ENCODE measurements around the gene SRSF9. TPM values are rescaled to one million over a fixed set of nuclear protein-coding genes. Genes with fewer than 3 reads are reported as not detected.
"Not testable (repeated sequence)": the region's sequence is repeated elsewhere in the genome, so short reads cannot be mapped to it uniquely, and the experiment has no call there.

SRSF9 gene
- total RNA-seq, 1 donor from 2014 or later: 40.1 TPM

DNA sequence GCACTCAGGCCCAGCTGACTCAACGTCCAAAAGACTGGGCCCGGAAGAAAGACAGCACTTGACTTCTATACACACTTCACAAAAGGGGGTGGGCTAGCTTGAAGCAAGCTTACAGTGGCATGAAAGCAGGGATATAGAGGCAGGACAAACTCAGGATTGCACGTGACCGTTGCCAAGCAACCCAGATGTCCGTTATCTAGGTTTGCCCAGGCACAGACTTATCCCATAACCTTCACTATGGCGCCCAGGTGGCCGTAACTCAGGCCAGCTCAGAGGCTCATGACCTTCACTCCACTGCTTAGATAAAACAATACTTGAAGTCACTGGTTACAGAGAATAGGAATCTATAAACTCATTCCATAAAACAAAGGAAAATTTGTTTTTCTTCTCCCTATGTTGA is 18.0 kb upstream of the SRSF9 start:
- intact Hi-C loops (cut with DNase I); ATAC-seq; DNase-seq (ENCODE audit: missing footprints): not testable (repeated sequence)

DNA sequence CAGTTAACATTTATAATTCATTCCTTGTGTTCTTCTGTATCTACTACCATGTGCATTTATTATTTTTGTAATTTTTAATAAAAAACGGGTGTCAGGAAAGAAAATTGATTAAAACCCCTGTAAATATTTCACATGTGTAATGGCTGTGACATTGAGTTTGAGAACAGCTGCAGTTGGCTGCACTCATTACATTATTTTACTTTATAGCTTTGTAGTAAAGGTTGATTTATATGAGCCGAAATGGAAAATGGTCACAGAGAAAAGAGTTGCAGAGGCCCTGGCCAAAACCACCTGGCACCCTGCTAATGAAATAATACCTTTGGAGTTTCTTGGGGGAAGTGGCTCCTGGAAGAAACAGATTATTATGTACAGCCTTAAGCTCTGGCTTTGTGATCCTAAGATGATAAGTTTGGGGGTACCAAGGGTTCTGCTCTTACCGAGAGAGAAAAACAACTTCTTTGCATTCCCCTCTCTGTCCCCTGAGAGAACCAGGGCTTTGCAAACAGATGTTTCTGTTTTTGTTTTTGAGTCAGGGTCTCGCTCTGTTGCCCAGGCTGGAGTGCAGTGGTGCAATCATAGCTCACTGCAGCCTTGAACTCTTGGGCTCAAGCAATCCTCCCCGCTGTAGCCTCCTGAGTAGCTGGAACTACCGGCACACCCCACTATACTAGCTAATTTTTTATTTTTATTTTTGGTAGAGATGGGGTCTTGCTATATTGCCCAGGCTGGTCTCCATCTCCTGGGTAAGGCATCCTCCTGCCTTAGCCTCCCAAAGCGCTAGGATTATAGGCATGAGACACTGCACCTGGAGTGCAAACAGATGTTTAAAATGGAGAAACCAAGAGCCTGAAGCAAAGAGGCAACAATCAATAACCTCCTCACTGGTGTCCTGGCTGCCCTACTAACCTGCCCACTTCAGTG is 16.7 kb upstream of the SRSF9 start:
- intact Hi-C loops (cut with DNase I): no loop called here
- ATAC-seq: no peak
- no peak for DNase-seq (ENCODE audit: missing footprints)

DNA sequence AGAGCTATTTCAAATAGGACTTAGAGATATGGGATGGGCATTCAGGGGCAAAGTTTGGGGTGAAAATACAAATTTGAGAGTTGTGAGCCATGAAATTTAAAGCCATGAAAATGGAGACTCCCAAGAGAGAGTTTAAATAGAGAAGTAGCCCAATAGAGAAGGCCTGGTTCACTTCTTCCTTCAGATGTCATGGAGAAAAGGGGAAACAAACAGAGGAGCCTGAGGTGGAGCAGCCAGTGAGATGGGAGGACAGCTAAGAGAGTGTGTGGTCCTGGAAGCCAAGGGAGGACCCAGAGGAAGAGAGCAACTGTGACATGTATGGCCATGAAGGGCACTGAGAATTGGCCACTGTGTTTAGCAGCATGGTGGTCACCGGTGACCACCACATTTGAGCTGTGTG is 14.1 kb upstream of the SRSF9 start:
- no peak for DNase-seq (ENCODE audit: missing footprints)
- intact Hi-C loops (cut with DNase I): no loop called here
- ATAC-seq: no peak

DNA sequence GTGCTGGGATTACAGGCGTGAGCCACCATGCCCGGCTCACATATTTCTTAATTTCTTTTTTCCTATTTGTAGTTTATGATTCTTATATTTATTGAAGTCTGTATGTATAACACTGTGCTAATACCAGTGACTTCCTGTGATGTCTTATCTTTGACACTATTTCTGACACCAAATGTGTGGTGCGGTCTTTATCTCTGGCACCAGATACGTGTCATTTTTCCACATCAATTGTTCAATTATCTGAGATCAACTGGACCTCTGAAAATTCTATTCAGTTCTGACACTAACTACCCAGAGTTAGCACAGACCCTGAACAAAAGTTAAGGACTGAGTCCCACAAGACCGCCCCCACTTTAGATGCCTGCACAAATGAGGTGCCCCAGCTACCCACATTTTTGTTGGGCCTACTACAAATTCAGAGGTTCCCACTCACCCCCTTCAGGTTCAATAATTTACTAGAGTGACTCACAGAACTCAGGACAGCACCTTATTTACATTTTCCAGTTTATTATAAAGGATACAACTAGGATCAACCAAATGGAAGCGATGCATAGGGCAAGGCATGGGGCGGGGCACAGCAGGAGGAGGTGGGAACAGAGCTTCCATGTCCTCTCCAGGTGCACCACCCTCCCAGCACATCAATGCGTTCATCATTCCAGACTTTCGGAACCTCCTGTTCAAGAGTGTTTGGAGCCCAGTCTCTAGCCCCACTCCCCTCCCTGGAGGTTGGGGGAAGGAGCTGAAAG is 11.6 kb upstream of the SRSF9 start:
- intact Hi-C loops (cut with DNase I): no loop called here
- DNase-seq (ENCODE audit: missing footprints) (no peak), ATAC-seq (no peak)

- intact Hi-C loops (cut with DNase I): no loop called here
- ATAC-seq (no peak), DNase-seq (ENCODE audit: missing footprints) (no peak)
These were observed 10.7 kb upstream of the SRSF9 start for GRCh38 chr12:120480211-120480610.

DNA sequence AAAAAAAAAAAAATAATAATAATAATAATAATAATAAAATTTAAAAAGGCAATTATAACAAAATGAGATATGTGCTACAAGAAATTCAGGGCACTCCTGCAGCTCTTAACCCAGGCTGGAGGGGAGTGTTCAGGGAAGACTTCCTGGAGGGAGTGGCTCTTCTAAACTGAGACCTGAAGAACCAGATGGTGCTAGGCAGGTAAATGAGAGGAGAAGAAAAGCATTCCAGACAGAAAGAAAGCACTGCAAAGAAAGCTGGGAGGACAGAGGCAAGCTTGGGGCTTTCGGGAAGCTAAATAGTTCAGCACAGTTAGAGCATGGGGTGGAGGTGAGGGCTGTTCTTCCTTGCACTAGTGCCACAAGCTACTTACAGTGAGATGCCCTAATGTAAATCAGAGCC is 9.9 kb upstream of the SRSF9 start:
- intact Hi-C loops (cut with DNase I): no loop called here
- DNase-seq (ENCODE audit: missing footprints) (no peak), ATAC-seq (no peak)

DNA sequence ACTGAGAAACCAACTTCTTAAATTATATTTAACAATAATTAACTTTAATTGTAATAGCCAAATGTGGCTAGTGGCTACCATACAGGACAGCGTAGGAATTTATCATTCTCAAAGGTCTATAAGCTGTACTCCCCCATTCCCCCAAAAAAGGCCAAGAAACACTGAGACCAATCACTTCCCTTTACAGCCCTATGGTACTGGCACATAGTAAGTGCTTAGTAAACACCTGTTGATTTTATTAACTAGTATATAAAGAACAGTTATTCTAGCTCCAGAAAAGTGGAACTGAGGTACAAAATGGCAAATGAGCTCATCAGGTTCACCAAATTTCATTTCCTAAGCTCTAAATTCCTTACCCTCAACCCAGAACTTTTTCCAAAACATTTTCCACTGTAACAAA is 6.1 kb upstream of the SRSF9 start:
- intact Hi-C loops (cut with DNase I): no loop called here
- no peak for ATAC-seq
- no peak for DNase-seq (ENCODE audit: missing footprints)

GRCh38 chr12:120474616-120474960 is 5.0 kb upstream of the SRSF9 start:
- ATAC-seq (no peak), DNase-seq (ENCODE audit: missing footprints) (no peak)
- intact Hi-C loops (cut with DNase I): no loop called here

DNA sequence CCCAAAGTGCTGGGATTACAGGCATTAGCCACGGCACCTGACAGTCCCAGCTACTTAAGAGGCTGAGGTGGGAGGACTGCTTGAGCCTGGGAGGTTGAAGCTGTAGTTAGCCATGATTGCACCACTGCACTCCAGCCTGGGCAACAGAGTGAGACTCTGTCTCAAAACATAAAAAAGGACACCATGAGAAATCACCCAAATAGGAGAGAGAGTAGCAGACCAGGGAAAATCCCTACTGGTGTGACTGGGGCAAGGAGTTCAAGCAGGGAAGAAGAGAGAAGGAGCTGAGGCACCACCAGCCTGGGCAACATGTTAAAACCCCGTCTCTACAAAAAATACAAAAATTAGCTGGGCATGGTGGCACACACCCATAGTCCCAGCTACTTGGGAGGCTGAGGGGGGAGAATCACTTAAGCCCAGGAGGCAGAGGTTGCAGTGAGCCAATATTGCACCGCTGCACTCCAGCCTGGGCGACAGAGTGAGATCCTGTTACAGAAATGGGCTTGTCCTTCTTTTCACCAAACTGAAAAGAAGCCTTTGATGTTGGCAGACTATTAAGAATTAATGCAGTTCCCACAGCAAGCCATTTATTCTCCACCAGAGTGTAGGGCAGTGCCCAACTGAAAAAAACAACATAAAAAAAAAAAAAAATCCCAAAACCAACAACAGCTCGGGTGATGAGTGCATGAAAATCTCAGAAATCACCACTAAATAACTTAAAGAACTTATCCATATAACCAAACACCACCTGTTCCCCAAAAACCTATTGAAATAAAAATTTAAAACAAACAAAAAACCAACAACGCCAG is 4.5 kb upstream of the SRSF9 start:
- intact Hi-C loops (cut with DNase I): no loop called here
- DNase-seq (ENCODE audit: missing footprints) (no peak), ATAC-seq (no peak)

DNA sequence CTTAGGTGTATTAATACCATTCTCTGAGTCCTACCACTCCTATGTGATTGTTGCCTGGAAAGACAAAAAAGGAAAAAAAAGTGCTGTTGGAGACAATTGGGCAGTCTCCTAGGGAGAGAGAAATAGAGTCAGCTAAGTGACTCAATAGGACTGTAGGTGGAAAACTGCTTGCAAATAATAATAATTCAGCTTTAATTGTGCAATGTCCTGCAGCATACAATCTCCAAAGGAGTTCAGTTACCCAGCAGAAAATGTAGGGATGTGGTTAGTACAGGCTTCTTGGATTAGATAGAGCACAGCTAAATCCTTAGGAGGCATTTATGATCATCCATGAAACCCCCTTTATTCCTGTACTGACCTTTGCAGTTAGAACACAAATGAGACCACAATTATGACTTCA is 3.0 kb upstream of the SRSF9 start:
- no peak for DNase-seq (ENCODE audit: missing footprints)
- ATAC-seq: no peak
- intact Hi-C loops (cut with DNase I): no loop called here

DNA sequence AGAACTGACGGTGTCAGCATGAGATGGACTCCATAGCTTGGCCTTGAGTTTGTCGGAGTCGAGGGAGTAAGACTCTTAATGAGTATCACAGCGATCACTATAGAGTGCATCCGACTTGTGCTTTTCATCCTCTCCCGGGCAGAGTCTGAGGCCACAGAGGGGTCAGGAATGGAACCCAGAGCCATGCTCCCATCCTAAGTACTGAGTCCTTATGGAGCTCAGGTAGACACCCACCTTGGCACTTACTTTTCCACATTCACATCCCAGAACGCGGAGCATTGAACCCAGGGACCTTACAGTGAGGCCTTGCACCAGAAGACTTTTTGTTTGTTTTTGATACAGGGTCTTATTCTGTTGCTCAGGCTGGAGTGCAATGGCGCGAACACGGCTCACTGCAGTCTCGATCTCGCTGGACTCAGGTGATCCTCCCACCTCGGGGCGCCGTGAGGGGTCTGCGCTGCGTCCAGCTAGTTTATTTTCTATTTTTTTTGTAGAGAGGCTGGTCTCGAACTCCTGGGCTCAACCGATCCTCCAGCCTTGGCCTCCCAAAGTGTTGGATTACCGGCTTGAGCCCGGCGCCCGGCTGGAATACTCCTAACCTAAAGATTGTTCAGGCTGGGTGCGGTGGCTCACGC is 719 bp upstream of the SRSF9 start:
- intact Hi-C loops (cut with DNase I): no loop called here
- DNase-seq (ENCODE audit: missing footprints) (no peak), ATAC-seq (peak; percentile 26)

DNA sequence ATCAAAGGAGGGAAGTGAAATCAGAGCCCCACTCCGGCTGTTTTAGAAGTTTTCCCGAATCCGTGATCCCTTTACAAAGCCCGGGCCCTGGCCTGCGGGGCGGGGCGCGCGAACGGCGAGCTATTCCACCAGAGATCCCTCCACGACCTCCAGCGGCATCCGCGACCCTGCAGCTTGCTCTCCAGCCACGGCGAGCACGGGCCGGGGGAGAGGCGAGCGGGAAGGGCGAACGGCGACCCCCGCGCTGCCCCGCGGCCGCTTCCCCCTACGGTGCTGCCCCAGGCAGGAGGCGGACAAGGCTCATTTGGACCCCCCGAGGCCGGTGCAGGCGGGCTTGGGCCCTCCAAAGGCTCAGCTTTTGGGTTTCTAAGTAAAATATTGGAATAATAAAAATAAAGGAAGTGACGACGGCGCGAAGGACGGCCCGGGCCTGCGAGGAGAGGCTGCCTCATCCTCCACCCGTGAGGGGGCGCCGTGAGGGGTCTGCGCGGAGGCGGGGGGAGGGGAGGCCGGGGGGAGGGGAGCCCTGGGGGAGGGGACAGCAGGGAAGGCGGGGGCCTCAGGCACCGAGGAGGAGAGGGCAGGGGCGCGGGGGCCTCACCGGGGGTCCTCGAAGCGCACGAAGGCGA is 613 bp downstream of the SRSF9 start:
- ATAC-seq (peak; percentile 18), DNase-seq (ENCODE audit: missing footprints) (peak; percentile 74)
- intact Hi-C loops (cut with DNase I): loop anchor here (1.0 kb wide), 1 partner anchor 27 kb away; the partner anchor contains the start of gene DYNLL1

DNA sequence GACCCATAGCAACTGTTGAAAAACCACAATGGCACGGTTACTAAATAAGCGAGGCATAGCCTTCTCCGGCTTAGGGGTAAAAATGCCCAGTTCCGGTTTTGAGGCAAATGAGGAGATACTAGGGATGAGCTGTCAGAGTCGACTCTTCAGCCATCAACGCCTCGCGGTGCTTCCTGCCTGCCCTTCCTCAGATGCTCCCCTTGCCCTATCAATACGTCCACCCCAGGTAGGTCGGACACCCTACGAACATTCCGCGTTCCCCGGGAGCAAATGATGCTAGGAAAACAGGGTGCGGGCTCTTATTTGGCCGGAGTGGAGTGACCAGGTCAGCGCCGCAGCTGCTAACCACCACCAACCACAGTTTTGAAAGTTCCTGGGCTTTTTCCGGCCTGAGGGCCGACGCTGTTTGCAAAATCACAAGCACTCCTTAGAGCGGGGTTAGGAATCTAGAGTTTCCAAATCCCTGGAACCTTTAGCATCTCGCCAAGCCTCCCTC is 1.2 kb downstream of the SRSF9 start:
- ATAC-seq (no peak), DNase-seq (ENCODE audit: missing footprints) (no peak)
- intact Hi-C loops (cut with DNase I): no loop called here

GRCh38 chr12:120467439-120467838 is 2.1 kb downstream of the SRSF9 start:
- intact Hi-C loops (cut with DNase I): no loop called here
- ATAC-seq: no peak
- no peak for DNase-seq (ENCODE audit: missing footprints)

- DNase-seq (ENCODE audit: missing footprints): no peak
- intact Hi-C loops (cut with DNase I): no loop called here
- ATAC-seq: no peak
These were observed 2.8 kb downstream of the SRSF9 start for GRCh38 chr12:120466560-120467315.

GRCh38 chr12:120465756-120466155 is 3.8 kb downstream of the SRSF9 start:
- DNase-seq (ENCODE audit: missing footprints): no peak
- no peak for ATAC-seq
- intact Hi-C loops (cut with DNase I): no loop called here

DNA sequence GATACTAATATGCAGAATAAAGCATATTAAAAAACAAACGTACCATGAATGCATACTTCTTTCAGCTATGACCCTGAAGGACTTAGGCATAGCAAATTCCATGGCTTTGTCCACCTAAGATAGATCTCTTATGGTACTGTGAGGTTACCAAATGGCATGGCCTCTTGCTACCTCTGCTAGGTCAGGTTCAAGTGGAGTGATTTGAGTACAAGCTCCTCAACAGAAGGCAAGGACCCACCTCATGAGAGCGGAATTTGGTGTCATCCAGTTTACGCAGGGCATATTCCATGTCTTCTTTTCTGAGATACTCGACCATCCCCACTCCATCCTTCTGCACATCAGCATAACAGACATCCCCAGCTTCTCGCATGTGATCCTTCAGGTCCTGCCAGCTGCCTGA is 5.8 kb downstream of the SRSF9 start:
- intact Hi-C loops (cut with DNase I): no loop called here
- DNase-seq (ENCODE audit: missing footprints): no peak
- ATAC-seq: no peak
